CD4-positive, alpha-beta T cell (primary cell): ENCODE measurements around the gene TK1. TPM values are rescaled to one million over a fixed set of nuclear protein-coding genes. Genes with fewer than 3 reads are reported as not detected.
"Not testable (repeated sequence)": the region's sequence is repeated elsewhere in the genome, so short reads cannot be mapped to it uniquely, and the experiment has no call there.

ENCODE experiments used
- ATAC-seq: fragments of 200-7000 bp; cut with Tn5 transposase; one replicate; pipeline ENCODE4 v1.10.0; 2022; ENCODE audit warnings: mild to moderate bottlenecking; ENCODE audit not compliant: poor library complexity
- CTCF ChIA-PET: fragments of 350-600 bp; sonication (Branson Sonifier 250); formaldehyde crosslinking; loops from one replicate; lab custom pipeline; 2021; ENCODE audit warnings: antibody characterized with exemption, inconsistent platforms; lab: Charles Lee
- POLR2A ChIA-PET: fragments of 350-600 bp; sonication (Branson Sonifier 250); formaldehyde crosslinking; loops from one replicate; lab custom pipeline; 2021; ENCODE audit warnings: antibody characterized with exemption, inconsistent platforms; lab: Charles Lee
- DNase-seq, 14 experiments: peaks; one replicate each; pipeline ENCODE4 v3.0.0-alpha.2; 2013 to 2020; ENCODE audit warnings: mixed read lengths in 2 of 14
- H3K27ac ChIP-seq, 2 donors: one replicate each; pipeline versions ENCODE4 v1.5.1 to v1.7.0; 2013; ENCODE audit warnings: low read length in 2 of 2, low read depth in 1 of 2, mild to moderate bottlenecking in 1 of 2
- H3K27me3 ChIP-seq, 2 experiments: 1 replicate in 1 of 2; 2 replicates in 1 of 2; pipeline versions ENCODE4 v1.6.1 to v1.7.0; 2013; ENCODE audit warnings: low read length in 2 of 2, control low read depth in 1 of 2, mild to moderate bottlenecking in 1 of 2, moderate library complexity in 1 of 2; ENCODE audit not compliant: insufficient read depth in 2 of 2, control insufficient read depth in 1 of 2
- H3K36me3 ChIP-seq: one replicate; pipeline ENCODE4 v1.6.1; 2013; ENCODE audit warnings: low read length, control low read depth; ENCODE audit not compliant: insufficient read depth
- H3K4me1 ChIP-seq: one replicate; pipeline ENCODE4 v1.6.1; 2013; ENCODE audit warnings: low read length, control low read depth; ENCODE audit not compliant: insufficient read depth
- H3K4me3 ChIP-seq: one replicate; pipeline ENCODE4 v1.5.1; 2013; ENCODE audit warnings: mild to moderate bottlenecking, low read length, moderate library complexity
- H3K9me3 ChIP-seq, 2 experiments: 1 replicate in 1 of 2; 2 replicates in 1 of 2; pipeline versions ENCODE4 v1.6.1 to v1.7.0; 2013; ENCODE audit warnings: low read length in 2 of 2, mild to moderate bottlenecking in 2 of 2, control low read depth in 1 of 2, moderate library complexity in 1 of 2; ENCODE audit not compliant: control insufficient read depth in 1 of 2, insufficient read depth in 1 of 2
- H3K27ac Mint-ChIP-seq: one replicate; pipeline ENCODE4 v1.8.0; 2020; ENCODE audit warnings: mixed read lengths
- H3K27me3 Mint-ChIP-seq: one replicate; pipeline ENCODE4 v1.8.0; 2021; ENCODE audit warnings: mixed read lengths
- H3K36me3 Mint-ChIP-seq: one replicate; pipeline ENCODE4 v1.8.0; 2021; ENCODE audit warnings: low read depth, mixed read lengths
- H3K4me1 Mint-ChIP-seq: one replicate; pipeline ENCODE4 v1.8.0; 2021; ENCODE audit warnings: low read depth, mixed read lengths
- H3K4me3 Mint-ChIP-seq: one replicate; pipeline ENCODE4 v1.8.0; 2020; ENCODE audit warnings: mild to moderate bottlenecking, mixed read lengths
- H3K9me3 Mint-ChIP-seq: one replicate; pipeline ENCODE4 v1.8.0; 2020; ENCODE audit warnings: mixed read lengths
- intact Hi-C, 2 experiments: fragments of 100-400 bp; cut with DNase I in 1 of 2; cut with micrococcal nuclease in 1 of 2; formaldehyde crosslinking; loops; one replicate each; pipeline versions ENCODE4 v1.15.1 to v1.9.0; 2023 to 2025; cut with DNase I, micrococcal nuclease
- polyA plus RNA-seq, 2 donors: library from polyadenylated mRNA; unstranded; fragments of 120-200 nt; gene quantifications; one replicate each; pipeline ENCODE4 v1.2.1, GENCODE V29; 2013
- total RNA-seq, 174 experiments: library from RNA in 2 of 174; stranded (reverse) in 2 of 174; gene quantifications; one replicate each; pipeline ENCODE4 v1.2.3 and lab custom pipeline; 2021 to 2026
- TF ChIP-seq, protein P1 (sequence below): fragments of 200-600 bp; IDR thresholded peaks from one replicate; pipeline ENCODE4 v1.8.0; 2022; ENCODE audit warnings: antibody characterized with exemption, mild to moderate bottlenecking

TK1 gene, protein sequence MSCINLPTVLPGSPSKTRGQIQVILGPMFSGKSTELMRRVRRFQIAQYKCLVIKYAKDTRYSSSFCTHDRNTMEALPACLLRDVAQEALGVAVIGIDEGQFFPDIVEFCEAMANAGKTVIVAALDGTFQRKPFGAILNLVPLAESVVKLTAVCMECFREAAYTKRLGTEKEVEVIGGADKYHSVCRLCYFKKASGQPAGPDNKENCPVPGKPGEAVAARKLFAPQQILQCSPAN
- under 1 TPM; 0.78 to 0.88 TPM for total RNA-seq
- 3.3 TPM for polyA plus RNA-seq (2013, experiment 1 of 2)
- 7.0 TPM for polyA plus RNA-seq (2013, experiment 2 of 2)
- 0 to 164 (median 0.64) reads per million in 172 experiments for total RNA-seq (lab: John Stamatoyannopoulos, UW)

DNA sequence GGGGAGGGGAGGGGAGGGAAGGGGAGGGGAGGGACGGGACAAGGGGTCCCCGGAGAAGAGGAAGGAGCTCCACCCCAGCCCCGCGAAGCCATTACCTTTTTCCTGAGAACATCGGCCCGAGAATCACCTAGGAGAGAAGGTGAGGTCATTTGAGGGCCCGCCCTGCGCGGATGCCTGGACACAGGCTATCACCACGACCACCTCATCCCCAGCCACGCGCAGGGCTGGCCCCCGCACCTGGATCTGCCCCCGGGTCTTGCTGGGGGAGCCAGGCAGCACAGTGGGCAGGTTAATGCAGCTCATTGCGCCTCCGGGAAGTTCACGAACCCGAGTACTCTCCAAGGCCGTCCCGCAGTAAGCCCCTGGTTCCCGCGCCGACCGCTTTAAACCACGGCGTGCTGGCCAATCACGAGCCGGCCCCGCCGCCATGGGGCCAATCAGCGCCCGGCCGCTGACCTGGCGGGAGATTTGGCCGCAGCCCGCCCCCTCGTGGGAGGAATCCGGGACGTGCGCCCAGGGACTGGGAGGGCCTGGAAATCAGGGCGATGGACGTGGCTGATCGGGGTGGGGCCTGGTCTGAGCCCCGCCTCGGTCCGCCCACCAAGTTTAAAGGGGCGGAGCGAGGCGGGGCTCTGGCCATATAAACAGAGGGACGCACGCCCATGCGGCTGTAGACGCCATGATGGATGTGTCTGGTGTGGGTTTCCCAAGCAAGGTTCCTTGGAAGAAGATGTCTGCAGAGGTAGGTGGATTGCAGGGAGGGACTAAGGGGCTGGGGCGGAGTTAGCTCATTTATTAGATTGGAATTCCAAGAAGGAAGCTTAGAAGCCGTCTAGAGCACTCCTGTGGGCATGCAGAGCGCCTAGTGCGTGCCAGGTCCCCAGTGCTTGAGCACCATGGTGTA lies at the start of gene TK1, which contains the start of gene AFMID:
Gene TK1 (minus strand): TSS at position 361 of the 904 bp plus-strand sequence. CDS start 58 bp downstream, at position 303.
Gene AFMID (plus strand): TSS at position 671 of the 904 bp plus-strand sequence. CDS start 9 bp downstream, at position 680.
- peaks cover 16% of the 10 kb centered on the region for H3K4me1 Mint-ChIP-seq
- ChIA-PET POLR2A (interaction anchor here (1.0 to 1.9 kb wide), 4 partner anchors 10 to 102 kb away, joined by 3 to 5 read pairs (median 4); no protein-coding TSS in a partner anchor), CTCF (interaction anchor here (0.9 to 1.0 kb wide), 2 partner anchors 18 to 64 kb away, joined by 3 read pairs; no protein-coding TSS in a partner anchor)
- peak; percentile 45 to 89 (median 70) for DNase-seq
- H3K27me3 Mint-ChIP-seq, result no peaks in the 10 kb centered on the region
- peak; percentile 88 for ATAC-seq
- intact Hi-C loops, result loop anchor here in 1 of 2 experiments (5.0 kb wide), 1 partner anchor 45 kb away; no protein-coding TSS in a partner anchor
- TF ChIP-seq, protein P1, sequence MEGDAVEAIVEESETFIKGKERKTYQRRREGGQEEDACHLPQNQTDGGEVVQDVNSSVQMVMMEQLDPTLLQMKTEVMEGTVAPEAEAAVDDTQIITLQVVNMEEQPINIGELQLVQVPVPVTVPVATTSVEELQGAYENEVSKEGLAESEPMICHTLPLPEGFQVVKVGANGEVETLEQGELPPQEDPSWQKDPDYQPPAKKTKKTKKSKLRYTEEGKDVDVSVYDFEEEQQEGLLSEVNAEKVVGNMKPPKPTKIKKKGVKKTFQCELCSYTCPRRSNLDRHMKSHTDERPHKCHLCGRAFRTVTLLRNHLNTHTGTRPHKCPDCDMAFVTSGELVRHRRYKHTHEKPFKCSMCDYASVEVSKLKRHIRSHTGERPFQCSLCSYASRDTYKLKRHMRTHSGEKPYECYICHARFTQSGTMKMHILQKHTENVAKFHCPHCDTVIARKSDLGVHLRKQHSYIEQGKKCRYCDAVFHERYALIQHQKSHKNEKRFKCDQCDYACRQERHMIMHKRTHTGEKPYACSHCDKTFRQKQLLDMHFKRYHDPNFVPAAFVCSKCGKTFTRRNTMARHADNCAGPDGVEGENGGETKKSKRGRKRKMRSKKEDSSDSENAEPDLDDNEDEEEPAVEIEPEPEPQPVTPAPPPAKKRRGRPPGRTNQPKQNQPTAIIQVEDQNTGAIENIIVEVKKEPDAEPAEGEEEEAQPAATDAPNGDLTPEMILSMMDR, result peak; percentile 47
- H3K36me3 Mint-ChIP-seq, result no peaks in the 10 kb centered on the region
- Histone ChIP-seq H3K4me1 (peaks cover 22% of the 10 kb centered on the region), H3K36me3 (no peaks in the 10 kb centered on the region), H3K27me3 (no peaks in the 10 kb centered on the region), H3K27ac (no peak within 1 kb of the TSS), H3K4me3 (peak within 1 kb of the TSS; percentile 64), H3K9me3 (no peaks in the 10 kb centered on the region)
- peak within 1 kb of the TSS; percentile 84 for H3K4me3 Mint-ChIP-seq
- no peaks in the 10 kb centered on the region for H3K9me3 Mint-ChIP-seq
- H3K27ac Mint-ChIP-seq, result no peak within 1 kb of the TSS

DNA sequence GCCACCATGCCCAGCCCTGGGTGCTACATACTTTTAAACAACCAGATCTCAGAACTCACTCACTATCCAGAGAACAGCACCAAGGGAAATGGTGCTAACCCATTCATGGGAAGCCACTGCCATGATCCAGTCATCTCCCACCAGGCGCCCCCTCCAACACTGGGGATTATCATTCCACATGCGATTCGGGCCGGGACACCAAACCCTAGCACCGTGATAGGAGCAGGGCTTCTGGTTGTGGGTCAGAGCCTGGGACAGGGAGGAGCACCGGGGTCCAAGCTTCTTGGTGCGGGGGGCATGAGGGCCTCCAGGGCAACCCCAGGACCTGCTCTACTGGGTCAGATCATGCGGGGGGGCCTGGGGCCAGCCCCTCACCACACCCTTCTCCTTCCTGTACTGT lies 49.0 kb upstream of the TK1 start:
- Mint-ChIP-seq H3K9me3 (no peaks in the 10 kb centered on the region), H3K4me1 (peaks cover under 1% of the 10 kb centered on the region), H3K36me3 (no peaks in the 10 kb centered on the region), H3K27me3 (peaks cover 13% of the 10 kb centered on the region), H3K4me3 (no peak overlapping the region), H3K27ac (no peak overlapping the region)
- Histone ChIP-seq H3K9me3 (peaks cover 0 to 14% of the 10 kb centered on the region in 2 experiments), H3K4me3 (no peak overlapping the region), H3K27me3 (peaks cover 16 to 19% of the 10 kb centered on the region in 2 experiments), H3K27ac (no peak overlapping the region), H3K36me3 (no peaks in the 10 kb centered on the region), H3K4me1 (peaks cover 12% of the 10 kb centered on the region)
- intact Hi-C loops, result no loop called here
- POLR2A ChIA-PET, result no interaction called here
- CTCF ChIA-PET, result interaction anchor here (0.7 kb wide), 1 partner anchor 15 kb away, joined by 3 read pairs; no protein-coding TSS in a partner anchor
- TF ChIP-seq, protein P1, result no peak
- DNase-seq, result no peak
- ATAC-seq, result no peak

DNA sequence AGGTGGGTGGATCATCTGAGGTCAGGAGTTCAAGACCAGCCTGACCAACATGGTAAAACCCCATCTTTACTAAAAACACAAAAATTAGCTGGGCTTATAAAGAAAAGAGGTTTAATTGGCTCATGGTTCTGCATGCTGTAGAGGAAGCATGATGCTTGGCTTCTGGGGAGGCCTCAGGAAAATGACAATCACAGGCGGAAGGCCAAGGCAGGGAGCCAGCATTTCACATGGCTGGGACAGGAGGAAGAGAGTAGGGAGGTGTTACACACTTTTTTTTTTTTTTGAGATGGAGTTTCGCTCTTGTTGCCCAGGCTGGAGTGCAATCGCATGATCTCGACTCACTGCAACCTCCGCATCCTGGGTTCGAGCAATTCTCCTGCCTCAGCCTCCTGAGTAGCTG lies 48.2 kb upstream of the TK1 start:
- DNase-seq, H3K9me3 Mint-ChIP-seq: not testable (repeated sequence)

More for the DNA sequence above, 48.2 kb upstream of the TK1 start:
- H3K27ac Mint-ChIP-seq, H3K4me3 ChIP-seq, CTCF ChIA-PET, H3K36me3 ChIP-seq, H3K4me3 Mint-ChIP-seq, ATAC-seq, H3K4me1 Mint-ChIP-seq, intact Hi-C loops, H3K27ac ChIP-seq, H3K36me3 Mint-ChIP-seq: not testable (repeated sequence)
- H3K4me1 ChIP-seq, result peaks cover 12% of the 10 kb centered on the region
- peaks cover 25 to 28% of the 10 kb centered on the region in 2 experiments for H3K27me3 ChIP-seq
- H3K9me3 ChIP-seq, result peaks cover 0 to 15% of the 10 kb centered on the region in 2 experiments
- POLR2A ChIA-PET, result interaction anchor here (0.6 kb wide), 1 partner anchor 51 kb away, joined by 3 read pairs; no protein-coding TSS in a partner anchor
- H3K27me3 Mint-ChIP-seq, result peaks cover 21% of the 10 kb centered on the region
